ENCODE measurements around the gene PRR5L. TPM values are rescaled to one million over a fixed set of nuclear protein-coding genes. Genes with fewer than 3 reads are reported as not detected.

Gene PRR5L
- total and polyA plus RNA-seq, 2 donors (not counting 1 experiment from before 2014, with no cell fraction given): 4.0 to 5.9 TPM

DNA sequence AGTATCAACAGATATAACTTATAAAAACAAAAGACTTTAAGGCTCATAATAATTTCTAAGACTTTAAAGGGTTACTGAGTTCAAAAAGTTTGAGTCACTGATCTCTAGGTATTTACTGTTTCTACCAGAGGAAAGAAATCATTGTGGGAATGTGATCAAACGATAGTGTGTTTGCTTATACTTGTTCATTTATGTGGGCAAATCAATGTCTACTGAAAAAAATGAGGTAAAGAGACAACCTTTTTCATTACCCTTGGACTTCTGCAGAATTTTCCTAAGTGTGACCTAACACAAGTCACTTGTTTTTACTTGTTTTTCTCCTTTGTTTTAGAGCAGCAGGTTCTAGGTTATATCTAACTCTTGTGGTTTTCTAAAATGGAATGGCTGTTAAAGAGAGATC lies 65.4 kb downstream of the PRR5L start:
- Histone ChIP-seq H2AFZ (ENCODE audit: insufficient read depth, low read depth, low read length, poor library complexity, severe bottlenecking) (no peak overlapping the region), H4K20me1 (ENCODE audit: control insufficient read depth, insufficient read depth, low read length, poor library complexity, severe bottlenecking) (peaks cover 4% of the 10 kb centered on the region), H3K9ac (ENCODE audit: low read length) (no peak overlapping the region), H3K27me3 (replicated peaks in 1 of 4; ENCODE audit: control extremely low read depth in 1 of 4, control insufficient read depth in 3 of 4, insufficient read depth in 4 of 4, low read length in 3 of 4) (peaks cover 0 to 8% (median 7%) of the 10 kb centered on the region in 4 experiments), H3K9me3 (ENCODE audit: control extremely low read depth in 1 of 3, control insufficient read depth in 2 of 3, insufficient read depth in 1 of 3, low read length in 2 of 3) (no peaks in the 10 kb centered on the region), H3K4me1 (ENCODE audit: control insufficient read depth in 2 of 2, insufficient read depth in 2 of 2, low read length in 2 of 2) (peaks cover 31 to 34% of the 10 kb centered on the region in 2 donors), H3K36me3 (replicated peaks in 1 of 2; ENCODE audit: control extremely low read depth in 1 of 2, control insufficient read depth in 1 of 2, extremely low read depth in 1 of 2, insufficient read depth in 2 of 2, low read length in 1 of 2) (no peaks in the 10 kb centered on the region), H3K4me2 (replicated peaks; ENCODE audit: low read depth, low read length, poor library complexity, severe bottlenecking) (no peak overlapping the region), H3K27ac (ENCODE audit: low read length in 2 of 2) (no peak overlapping the region), H3K4me3 (ENCODE audit: control extremely low read depth in 1 of 5, extremely low read depth in 1 of 5, insufficient read depth in 1 of 5, low read depth in 2 of 5, low read length in 4 of 5) (no peak overlapping the region), H3K79me2 (ENCODE audit: control insufficient read depth, insufficient read depth, low read length) (no peaks in the 10 kb centered on the region)
- H3K27ac Mint-ChIP-seq: no peak overlapping the region
- H3K4me3 Mint-ChIP-seq: no peak overlapping the region
- TF ChIP-seq EZH2 (IDR thresholded peaks at IDR 0.05; ENCODE audit: borderline replicate concordance, insufficient read depth, low read depth, low read length, poor library complexity, severe bottlenecking): no peak
- TF ChIP-seq, protein P1, sequence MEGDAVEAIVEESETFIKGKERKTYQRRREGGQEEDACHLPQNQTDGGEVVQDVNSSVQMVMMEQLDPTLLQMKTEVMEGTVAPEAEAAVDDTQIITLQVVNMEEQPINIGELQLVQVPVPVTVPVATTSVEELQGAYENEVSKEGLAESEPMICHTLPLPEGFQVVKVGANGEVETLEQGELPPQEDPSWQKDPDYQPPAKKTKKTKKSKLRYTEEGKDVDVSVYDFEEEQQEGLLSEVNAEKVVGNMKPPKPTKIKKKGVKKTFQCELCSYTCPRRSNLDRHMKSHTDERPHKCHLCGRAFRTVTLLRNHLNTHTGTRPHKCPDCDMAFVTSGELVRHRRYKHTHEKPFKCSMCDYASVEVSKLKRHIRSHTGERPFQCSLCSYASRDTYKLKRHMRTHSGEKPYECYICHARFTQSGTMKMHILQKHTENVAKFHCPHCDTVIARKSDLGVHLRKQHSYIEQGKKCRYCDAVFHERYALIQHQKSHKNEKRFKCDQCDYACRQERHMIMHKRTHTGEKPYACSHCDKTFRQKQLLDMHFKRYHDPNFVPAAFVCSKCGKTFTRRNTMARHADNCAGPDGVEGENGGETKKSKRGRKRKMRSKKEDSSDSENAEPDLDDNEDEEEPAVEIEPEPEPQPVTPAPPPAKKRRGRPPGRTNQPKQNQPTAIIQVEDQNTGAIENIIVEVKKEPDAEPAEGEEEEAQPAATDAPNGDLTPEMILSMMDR (IDR thresholded peaks at IDR 0.05): no peak
- intact Hi-C loops (cut with micrococcal nuclease): no loop called here
- H3K4me1 Mint-ChIP-seq: peaks cover 40% of the 10 kb centered on the region
- ATAC-seq (ENCODE audit: low read depth) (no peak), DNase-seq (no peak)
- ChIA-PET CTCF (interaction anchor here (1.0 kb wide), 1 partner anchor 132 kb away, joined by 3 read pairs; no protein-coding TSS in a partner anchor), POLR2A (no interaction called here)
- no CpG with 5 or more reads among the region's 1 CpG for whole genome bisulfite sequencing (ENCODE audit: insufficient coverage)
- H3K27me3 Mint-ChIP-seq: peaks cover 36% of the 10 kb centered on the region
- H3K9me3 Mint-ChIP-seq (ENCODE audit: insufficient read depth): no peaks in the 10 kb centered on the region

DNA sequence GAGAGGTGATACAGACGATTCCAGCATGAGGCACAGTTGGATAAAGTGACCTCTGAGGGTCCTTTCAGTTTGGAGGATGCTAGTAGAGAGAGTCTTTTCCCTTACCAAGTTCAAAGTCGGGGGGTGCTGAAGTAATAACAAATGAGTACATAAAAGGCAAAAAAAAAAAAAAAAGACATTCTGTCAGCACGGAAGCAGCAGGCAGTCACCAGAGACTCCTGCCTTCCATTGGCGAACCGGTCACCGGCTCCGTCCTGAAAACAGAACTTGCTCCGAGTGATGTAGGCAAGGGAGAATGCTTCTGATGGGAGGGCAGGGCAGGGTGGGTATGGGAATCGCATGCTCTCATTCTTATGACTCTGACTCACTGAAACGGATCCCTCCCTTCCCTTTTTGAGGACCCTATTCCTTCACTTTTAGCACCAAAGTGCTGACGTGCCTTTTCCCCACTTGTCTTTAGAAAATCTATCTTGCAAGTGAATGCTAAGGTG lies 65.9 kb downstream of the PRR5L start:
- 71% methylated on average over 7 of the region's 11 CpGs for WGBS (ENCODE audit: insufficient coverage)
- H3K4me2 ChIP-seq (replicated peaks; ENCODE audit: low read depth, low read length, poor library complexity, severe bottlenecking): no peak overlapping the region
- no peak overlapping the region for H3K4me3 Mint-ChIP-seq
- no peak for ATAC-seq (ENCODE audit: low read depth)
- peaks cover 0 to 8% (median 7%) of the 10 kb centered on the region in 4 experiments for H3K27me3 ChIP-seq (replicated peaks in 1 of 4; ENCODE audit: control extremely low read depth in 1 of 4, control insufficient read depth in 3 of 4, insufficient read depth in 4 of 4, low read length in 3 of 4)
- peaks cover 26 to 29% of the 10 kb centered on the region in 2 donors for H3K4me1 ChIP-seq (ENCODE audit: control insufficient read depth in 2 of 2, insufficient read depth in 2 of 2, low read length in 2 of 2)
- no peak overlapping the region for H3K27ac ChIP-seq (ENCODE audit: low read length in 2 of 2)
- H3K9ac ChIP-seq (ENCODE audit: low read length): no peak overlapping the region
- H3K36me3 ChIP-seq (replicated peaks in 1 of 2; ENCODE audit: control extremely low read depth in 1 of 2, control insufficient read depth in 1 of 2, extremely low read depth in 1 of 2, insufficient read depth in 2 of 2, low read length in 1 of 2): no peaks in the 10 kb centered on the region
- no peak for TF ChIP-seq EZH2 (IDR thresholded peaks at IDR 0.05; ENCODE audit: borderline replicate concordance, insufficient read depth, low read depth, low read length, poor library complexity, severe bottlenecking)
- TF ChIP-seq, protein P1 (IDR thresholded peaks at IDR 0.05): no peak
- peaks cover 4% of the 10 kb centered on the region for H4K20me1 ChIP-seq (ENCODE audit: control insufficient read depth, insufficient read depth, low read length, poor library complexity, severe bottlenecking)
- H2AFZ ChIP-seq (ENCODE audit: insufficient read depth, low read depth, low read length, poor library complexity, severe bottlenecking): no peak overlapping the region
- ChIA-PET CTCF (no interaction called here), POLR2A (no interaction called here)
- DNase-seq: no peak
- H3K79me2 ChIP-seq (ENCODE audit: control insufficient read depth, insufficient read depth, low read length): no peaks in the 10 kb centered on the region
- H3K4me1 Mint-ChIP-seq: peaks cover 36% of the 10 kb centered on the region
- H3K27ac Mint-ChIP-seq: no peak overlapping the region
- no peaks in the 10 kb centered on the region for H3K9me3 ChIP-seq (ENCODE audit: control extremely low read depth in 1 of 3, control insufficient read depth in 2 of 3, insufficient read depth in 1 of 3, low read length in 2 of 3)
- H3K27me3 Mint-ChIP-seq: peaks cover 36% of the 10 kb centered on the region
- intact Hi-C loops (cut with micrococcal nuclease): no loop called here
- H3K4me3 ChIP-seq (ENCODE audit: control extremely low read depth in 1 of 5, extremely low read depth in 1 of 5, insufficient read depth in 1 of 5, low read depth in 2 of 5, low read length in 4 of 5): no peak overlapping the region
- H3K9me3 Mint-ChIP-seq (ENCODE audit: insufficient read depth): no peaks in the 10 kb centered on the region
